Spinal cord (tissue), 10 donors: Measurements from ENCODE around the gene ACSF3. TPM values are rescaled to one million over a fixed set of nuclear protein-coding genes. Genes with fewer than 3 reads are reported as not detected.

Experiments
- DNase-seq, 6 donors: peaks; one replicate each; pipeline versions ENCODE4 v3.0.0 to v3.0.0-alpha.2; 2013 to 2015; ENCODE audit warnings: low spot score in 6 of 6, low read depth in 4 of 6
- H3K27ac ChIP-seq: one replicate; pipeline ENCODE4 v1.5.1; 2013; ENCODE audit warnings: low read depth, low read length, control low read depth
- H3K27me3 ChIP-seq: one replicate; pipeline ENCODE4 v1.6.1; 2013; ENCODE audit warnings: low read length; ENCODE audit not compliant: control insufficient read depth, insufficient read depth
- H3K36me3 ChIP-seq: one replicate; pipeline ENCODE4 v1.6.1; 2013; ENCODE audit warnings: low read length; ENCODE audit not compliant: control insufficient read depth, insufficient read depth
- H3K4me1 ChIP-seq: one replicate; pipeline ENCODE4 v1.6.1; 2013; ENCODE audit warnings: low read length; ENCODE audit not compliant: control insufficient read depth, insufficient read depth
- H3K4me3 ChIP-seq: one replicate; pipeline ENCODE4 v1.5.1; 2013; ENCODE audit warnings: low read depth, low read length, control low read depth
- H3K9me3 ChIP-seq: one replicate; pipeline ENCODE4 v1.6.1; 2013; ENCODE audit warnings: low read length; ENCODE audit not compliant: control insufficient read depth, insufficient read depth
- WGBS: methylation state at CpG from one replicate; pipeline ENCODE4 v1.1.5; 2013; ENCODE audit warnings: missing lambda C conversion rate; ENCODE audit not compliant: insufficient coverage; 5-methylcytosine and 5-hydroxymethylcytosine counted together
- polyA plus RNA-seq, 2 donors: library from polyadenylated mRNA; unstranded; fragments of 120-200 nt; gene quantifications; one replicate each; pipeline ENCODE4 v1.2.1, GENCODE V29; 2013; ENCODE audit not compliant: insufficient read length in 2 of 2
- total RNA-seq, 2 donors: library from RNA; depleted of rRNA in 1 of 2; stranded (reverse); fragments of 120-200 nt in 1 of 2; fragments of >200 nt in 1 of 2; gene quantifications; one replicate each; pipeline versions ENCODE4 v1.2.3 to v1.2.4, GENCODE V29; 2013 to 2014
- donor health status: healthy.

The ACSF3 gene
- total and polyA plus RNA-seq, 4 donors, result 15.1 to 35.8 (median 29.0) TPM

DNA sequence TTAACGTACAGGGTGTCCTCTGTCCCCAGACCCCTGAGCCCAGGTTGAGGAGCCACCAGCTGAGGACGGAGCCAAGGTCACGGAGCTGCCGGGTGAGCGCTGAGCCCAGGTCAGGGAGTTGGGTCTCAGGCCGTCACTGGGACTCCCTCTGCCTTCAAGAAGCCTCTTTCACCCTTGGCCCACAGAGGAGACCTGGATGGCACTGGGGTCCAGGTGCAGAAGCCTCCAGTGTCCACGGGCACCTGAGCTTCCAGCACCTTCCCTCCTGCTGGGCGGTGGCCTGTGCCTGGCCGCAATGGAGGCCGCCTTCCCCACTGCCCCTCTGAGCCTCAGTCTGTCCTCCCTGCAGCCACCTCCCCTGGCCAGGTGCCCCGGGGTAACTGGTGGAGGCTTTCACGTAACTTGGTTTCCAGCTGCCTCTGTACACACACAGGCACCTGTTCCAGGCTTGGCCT is 46.3 kb downstream of the ACSF3 start:
- DNase-seq, result no peak
- H3K4me1 ChIP-seq, result peaks cover 47% of the 10 kb centered on the region
- no peak overlapping the region for H3K27ac ChIP-seq
- H3K9me3 ChIP-seq, result no peaks in the 10 kb centered on the region
- 93% methylated on average over 12 of the region's 12 CpGs for WGBS
- no peak overlapping the region for H3K4me3 ChIP-seq
- H3K36me3 ChIP-seq, result peaks cover 94% of the 10 kb centered on the region
- no peaks in the 10 kb centered on the region for H3K27me3 ChIP-seq

DNA sequence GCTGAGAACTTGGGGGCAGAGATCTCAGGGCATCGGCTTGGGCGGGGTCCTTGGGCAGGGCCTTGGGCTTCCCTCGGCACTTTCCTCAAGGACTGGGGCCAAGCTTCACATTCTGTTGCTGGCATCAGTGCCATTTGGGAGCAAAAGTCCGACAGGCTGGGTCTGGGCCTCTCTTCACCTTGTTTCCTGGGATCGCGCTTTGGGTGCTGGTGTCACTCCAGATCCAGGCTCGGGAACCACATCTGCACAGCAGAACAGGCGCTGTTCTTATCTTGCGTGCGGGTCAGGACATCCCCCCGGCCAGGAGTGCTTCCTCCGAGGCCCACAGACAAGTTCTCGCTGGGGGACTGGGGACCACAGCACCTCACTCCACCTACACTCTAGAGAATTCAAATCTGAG is 46.7 kb downstream of the ACSF3 start:
- H3K27ac ChIP-seq, result no peak overlapping the region
- H3K9me3 ChIP-seq, result no peaks in the 10 kb centered on the region
- H3K4me1 ChIP-seq, result peaks cover 43% of the 10 kb centered on the region
- DNase-seq, result no peak
- H3K4me3 ChIP-seq, result no peak overlapping the region
- WGBS, result 94% methylated on average over 8 of the region's 13 CpGs
- H3K27me3 ChIP-seq, result no peaks in the 10 kb centered on the region
- H3K36me3 ChIP-seq, result peaks cover 94% of the 10 kb centered on the region

DNA sequence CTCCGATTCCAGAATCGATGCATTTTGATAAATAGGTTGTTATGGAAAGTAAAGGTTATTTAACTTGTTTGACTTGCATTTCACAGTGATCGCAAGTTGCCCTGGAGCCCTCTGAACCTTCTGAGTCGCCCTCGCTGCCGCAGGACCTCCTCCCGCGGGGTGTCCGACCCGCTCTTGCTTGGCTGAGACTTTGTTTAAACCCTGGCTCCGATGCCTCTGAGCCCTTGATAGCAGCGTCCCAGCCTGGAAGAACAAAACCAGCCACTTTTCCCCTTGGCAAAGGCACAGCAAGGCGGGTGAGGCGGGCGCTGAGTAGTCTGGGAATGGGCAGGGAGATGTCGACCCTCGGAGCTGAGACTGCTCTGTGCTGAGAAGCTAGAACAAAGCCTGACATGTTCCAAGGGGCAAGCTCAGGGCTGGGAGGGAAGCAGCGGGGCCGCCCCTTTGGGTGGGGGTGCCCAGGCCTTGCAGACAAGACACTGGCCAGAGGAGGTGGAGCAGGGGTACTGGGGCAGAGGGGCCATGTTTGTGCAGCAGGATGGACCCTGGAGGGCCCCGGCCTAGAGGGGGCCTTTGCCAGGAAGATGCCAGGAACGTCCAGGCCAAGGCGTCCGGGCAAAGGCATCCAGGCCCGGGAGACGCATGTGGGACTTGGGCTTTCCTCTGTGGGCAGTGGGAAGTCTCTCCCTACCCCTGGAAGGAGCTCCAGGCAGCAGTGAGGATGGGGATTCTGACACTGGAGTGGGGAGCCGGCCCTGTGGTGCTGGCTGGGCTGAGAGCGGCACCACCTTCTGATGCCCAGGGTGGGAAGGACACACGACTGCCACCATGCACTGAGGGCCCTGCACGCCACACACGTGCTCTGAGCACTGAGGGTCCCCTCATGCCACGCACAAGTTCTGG is 47.6 kb downstream of the ACSF3 start:
- Histone ChIP-seq H3K27me3 (no peaks in the 10 kb centered on the region), H3K9me3 (no peaks in the 10 kb centered on the region), H3K36me3 (peaks cover 97% of the 10 kb centered on the region), H3K4me3 (no peak overlapping the region), H3K27ac (no peak overlapping the region), H3K4me1 (peaks cover 34% of the 10 kb centered on the region)
- WGBS, result 71% methylated on average over 29 of the region's 31 CpGs
- peak in 1 of 6 donors; percentile 20 for DNase-seq

GRCh38 chr16:89141884-89142267 is 48.2 kb downstream of the ACSF3 start:
- Histone ChIP-seq H3K27me3 (no peaks in the 10 kb centered on the region), H3K4me3 (no peak overlapping the region), H3K9me3 (no peaks in the 10 kb centered on the region), H3K4me1 (peaks cover 28% of the 10 kb centered on the region), H3K27ac (no peak overlapping the region), H3K36me3 (peaks cover 97% of the 10 kb centered on the region)
- DNase-seq, result no peak
- 93% methylated on average over 13 of the region's 13 CpGs for WGBS

DNA sequence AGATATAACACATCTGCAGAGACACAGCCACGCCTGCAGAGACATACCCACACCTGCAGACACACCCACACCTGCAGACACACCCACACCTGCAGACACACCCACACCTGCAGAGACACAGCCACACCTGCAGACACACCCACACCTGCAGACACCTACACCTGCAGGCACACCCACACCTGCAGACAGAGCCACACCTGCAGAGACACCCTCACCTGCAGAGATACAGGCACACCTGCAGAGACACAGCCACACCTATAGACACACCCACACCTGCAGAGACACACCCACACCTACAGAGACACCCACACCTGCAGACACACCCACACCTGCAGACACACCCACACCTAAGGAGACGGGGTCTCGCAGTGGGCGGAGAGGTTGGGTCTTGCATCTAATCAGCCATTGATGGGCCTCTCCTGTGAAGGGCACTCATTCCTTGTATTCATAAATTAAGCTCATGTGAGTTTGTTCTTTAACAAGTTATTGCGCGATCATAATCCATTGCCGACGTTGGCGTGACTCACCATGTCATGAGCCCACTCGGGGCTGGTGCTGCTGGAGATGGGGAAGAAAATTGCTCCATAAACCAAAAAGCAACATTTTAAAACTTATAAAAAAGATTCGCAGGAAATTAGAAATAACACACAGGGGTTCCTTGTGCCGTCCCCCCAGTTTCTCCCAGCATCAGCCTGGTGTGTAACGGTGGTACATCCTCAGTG is 49.0 kb downstream of the ACSF3 start:
- peaks cover 96% of the 10 kb centered on the region for H3K36me3 ChIP-seq
- no peak for DNase-seq
- no peaks in the 10 kb centered on the region for H3K27me3 ChIP-seq
- H3K4me3 ChIP-seq, result no peak overlapping the region
- H3K9me3 ChIP-seq, result no peaks in the 10 kb centered on the region
- WGBS, result 96% methylated on average over 4 of the region's 13 CpGs
- no peak overlapping the region for H3K27ac ChIP-seq
- H3K4me1 ChIP-seq, result peaks cover 20% of the 10 kb centered on the region

DNA sequence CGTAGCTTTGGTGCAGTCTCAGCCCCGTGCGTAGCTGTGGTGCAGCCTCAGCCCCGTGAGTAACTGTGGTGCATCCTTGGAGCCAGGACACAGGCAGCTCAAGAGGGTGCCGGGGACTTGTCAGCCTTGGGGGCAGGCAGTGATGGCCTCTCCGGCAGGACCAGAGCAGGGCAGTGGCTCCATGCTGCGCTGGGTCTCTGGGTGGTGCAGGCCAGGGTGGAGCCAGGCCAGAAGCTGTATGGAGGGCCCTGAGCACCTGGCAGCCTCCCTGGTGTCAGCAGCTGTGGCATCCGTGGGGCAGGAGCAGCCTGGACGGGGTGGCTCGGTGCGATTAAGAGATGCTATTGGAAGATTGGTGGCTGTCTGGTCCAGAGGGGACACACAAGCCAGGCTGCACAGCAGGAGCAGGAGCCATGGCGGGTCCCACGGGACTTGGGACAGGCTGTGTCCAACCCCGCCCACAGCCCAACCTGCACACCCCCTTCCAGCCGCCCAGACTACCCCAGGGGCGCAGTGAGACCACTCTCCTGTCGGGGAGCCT is 49.6 kb downstream of the ACSF3 start:
- Histone ChIP-seq H3K27ac (no peak overlapping the region), H3K4me1 (peaks cover 17% of the 10 kb centered on the region), H3K27me3 (no peaks in the 10 kb centered on the region), H3K36me3 (peaks cover 91% of the 10 kb centered on the region), H3K9me3 (no peaks in the 10 kb centered on the region), H3K4me3 (no peak overlapping the region)
- WGBS, result 88% methylated on average over 15 of the region's 17 CpGs
- no peak for DNase-seq

- H3K4me3 ChIP-seq, result no peak overlapping the region
- WGBS, result 82% methylated on average over 20 of the region's 22 CpGs
- peaks cover 12% of the 10 kb centered on the region for H3K4me1 ChIP-seq
- peaks cover 86% of the 10 kb centered on the region for H3K36me3 ChIP-seq
- H3K9me3 ChIP-seq, result no peaks in the 10 kb centered on the region
- H3K27me3 ChIP-seq, result no peaks in the 10 kb centered on the region
- no peak overlapping the region for H3K27ac ChIP-seq
- DNase-seq, result no peak
Measured at GRCh38 chr16:89143911-89144675, 50.4 kb downstream of the ACSF3 start.

GRCh38 chr16:89144681-89145080 is 51.0 kb downstream of the ACSF3 start:
- H3K36me3 ChIP-seq, result peaks cover 86% of the 10 kb centered on the region
- peaks cover 12% of the 10 kb centered on the region for H3K4me1 ChIP-seq
- peaks cover 4% of the 10 kb centered on the region for H3K9me3 ChIP-seq
- no peak overlapping the region for H3K4me3 ChIP-seq
- WGBS, result 71% methylated on average over 6 of the region's 6 CpGs
- H3K27me3 ChIP-seq, result no peaks in the 10 kb centered on the region
- no peak overlapping the region for H3K27ac ChIP-seq
- DNase-seq, result no peak
